Fibroblast of lung (primary cell): ENCODE results near the gene GRK1. TPM values are rescaled to one million over a fixed set of nuclear protein-coding genes. Genes with fewer than 3 reads are reported as not detected.

ENCODE experiments used
- DNase-seq, 2 donors: peaks; one replicate each; pipeline versions ENCODE4 v3.0.0 to v3.0.0-alpha.2; 2010; ENCODE audit warnings: low read depth in 2 of 2
- H2AFZ ChIP-seq: 2 replicates; pipeline ENCODE4 v1.5.1; 2012; ENCODE audit warnings: low read length, control low read depth, inconsistent platforms
- H3K27ac ChIP-seq: 2 replicates; pipeline ENCODE4 v1.5.1; 2011; ENCODE audit warnings: low read length, control low read depth; ENCODE audit not compliant: insufficient read depth
- H3K27me3 ChIP-seq: 2 replicates; pipeline ENCODE4 v1.5.1; 2011; ENCODE audit warnings: mild to moderate bottlenecking, low read length; ENCODE audit not compliant: control insufficient read depth, insufficient read depth
- H3K36me3 ChIP-seq: 2 replicates; pipeline ENCODE4 v1.5.1; 2011; ENCODE audit warnings: low read length; ENCODE audit not compliant: control insufficient read depth, insufficient read depth
- H3K4me1 ChIP-seq: 2 replicates; pipeline ENCODE4 v1.5.1; 2011; ENCODE audit warnings: low read length; ENCODE audit not compliant: control insufficient read depth, insufficient read depth; ENCODE audit errors: extremely low read depth
- H3K4me2 ChIP-seq: 2 replicates; pipeline ENCODE4 v1.5.1; 2011; ENCODE audit warnings: low read length, control low read depth; ENCODE audit not compliant: insufficient read depth; ENCODE audit errors: extremely low read depth
- H3K4me3 ChIP-seq, 4 experiments: fragments of 200-600 bp in 1 of 4; sonication (generic) in 1 of 4; replicated peaks in 1 of 4; 2 replicates each; pipeline ENCODE4 v1.5.1; 2011 to 2016; ENCODE audit warnings: low read length in 4 of 4, low read depth in 3 of 4, mild to moderate bottlenecking in 3 of 4, control low read depth in 2 of 4, inconsistent platforms in 1 of 4, mixed read lengths in 1 of 4; ENCODE audit not compliant: insufficient read depth in 1 of 4; ENCODE audit errors: control extremely low read depth in 1 of 4
- H3K79me2 ChIP-seq: 2 replicates; pipeline ENCODE4 v1.5.1; 2012; ENCODE audit warnings: mild to moderate bottlenecking, low read length, inconsistent platforms; ENCODE audit not compliant: control insufficient read depth, insufficient read depth
- H3K9ac ChIP-seq: 2 replicates; pipeline ENCODE4 v1.5.1; 2011; ENCODE audit warnings: mild to moderate bottlenecking, low read length, control low read depth; ENCODE audit not compliant: insufficient read depth
- H3K9me3 ChIP-seq: 2 replicates; pipeline ENCODE4 v1.5.1; 2012; ENCODE audit warnings: low read depth, low read length; ENCODE audit not compliant: control insufficient read depth, insufficient read depth
- H4K20me1 ChIP-seq: 2 replicates; pipeline ENCODE4 v1.5.1; 2011; ENCODE audit warnings: low read length; ENCODE audit not compliant: control insufficient read depth, insufficient read depth; ENCODE audit errors: extremely low read depth
- EZH2 ChIP-seq: IDR thresholded peaks from 2 replicates; pipeline ENCODE4 v1.5.1; 2012; ENCODE audit warnings: low read length, control low read depth, mild to moderate bottlenecking; ENCODE audit errors: missing control alignments
- polyA minus RNA-seq: library from RNA; depleted of rRNA, polyadenylated mRNA; stranded (reverse); fragments of >200 nt; gene quantifications from 2 replicates; pipeline ENCODE4 v1.2.3, GENCODE V29; 2011; ENCODE audit warnings: low replicate concordance
- polyA plus RNA-seq, 2 donors: library from polyadenylated mRNA; depleted of rRNA in 1 of 2; stranded (reverse) in 1 of 2; unstranded in 1 of 2; fragments of >200 nt; gene quantifications; 2 replicates each; pipeline ENCODE4 v1.2.1, GENCODE V29; 2011 to 2012; ENCODE audit warnings: missing spikeins in 1 of 2
- total RNA-seq: library from RNA; depleted of rRNA; stranded (reverse); fragments of >200 nt; gene quantifications from 2 replicates; pipeline ENCODE4 v1.2.1, GENCODE V29; 2014
- TF ChIP-seq, protein P1 (sequence below), 2 donors: IDR thresholded peaks in 1 of 2; conservative IDR thresholded peaks in 1 of 2; 1 replicate in 1 of 2; 2 replicates in 1 of 2; pipeline ENCODE4 v1.5.1; 2011 to 2012; ENCODE audit warnings: low read length in 2 of 2, control low read depth in 1 of 2, inconsistent platforms in 1 of 2, low read depth in 1 of 2, mild to moderate bottlenecking in 1 of 2

GRK1 gene
- 0.17 TPM in 1 of 2 replicates, not detected in the other for total RNA-seq
- polyA plus RNA-seq: not detected in 2 replicates
- polyA plus RNA-seq (2012): not detected in 2 replicates
- polyA minus RNA-seq: not detected in 2 replicates

- no peaks in the 10 kb centered on the region for H3K79me2 ChIP-seq
- H3K4me1 ChIP-seq: no peaks in the 10 kb centered on the region
- H4K20me1 ChIP-seq: no peaks in the 10 kb centered on the region
- DNase-seq: no peak
- H3K27ac ChIP-seq: no peak within 1 kb of the TSS
- H3K4me3 ChIP-seq: no peak within 1 kb of the TSS
- H3K36me3 ChIP-seq: no peaks in the 10 kb centered on the region
- no peak for TF ChIP-seq EZH2
- TF ChIP-seq, protein P1, sequence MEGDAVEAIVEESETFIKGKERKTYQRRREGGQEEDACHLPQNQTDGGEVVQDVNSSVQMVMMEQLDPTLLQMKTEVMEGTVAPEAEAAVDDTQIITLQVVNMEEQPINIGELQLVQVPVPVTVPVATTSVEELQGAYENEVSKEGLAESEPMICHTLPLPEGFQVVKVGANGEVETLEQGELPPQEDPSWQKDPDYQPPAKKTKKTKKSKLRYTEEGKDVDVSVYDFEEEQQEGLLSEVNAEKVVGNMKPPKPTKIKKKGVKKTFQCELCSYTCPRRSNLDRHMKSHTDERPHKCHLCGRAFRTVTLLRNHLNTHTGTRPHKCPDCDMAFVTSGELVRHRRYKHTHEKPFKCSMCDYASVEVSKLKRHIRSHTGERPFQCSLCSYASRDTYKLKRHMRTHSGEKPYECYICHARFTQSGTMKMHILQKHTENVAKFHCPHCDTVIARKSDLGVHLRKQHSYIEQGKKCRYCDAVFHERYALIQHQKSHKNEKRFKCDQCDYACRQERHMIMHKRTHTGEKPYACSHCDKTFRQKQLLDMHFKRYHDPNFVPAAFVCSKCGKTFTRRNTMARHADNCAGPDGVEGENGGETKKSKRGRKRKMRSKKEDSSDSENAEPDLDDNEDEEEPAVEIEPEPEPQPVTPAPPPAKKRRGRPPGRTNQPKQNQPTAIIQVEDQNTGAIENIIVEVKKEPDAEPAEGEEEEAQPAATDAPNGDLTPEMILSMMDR (conservative IDR thresholded peaks at IDR 0.05 in 1 of 2, IDR thresholded peaks at IDR 0.05 in 1 of 2; ENCODE audit: low read depth in 1 of 2, low read length in 2 of 2): no peak
- H3K9ac ChIP-seq: no peak within 1 kb of the TSS
- H3K4me2 ChIP-seq: no peak within 1 kb of the TSS
- no peaks in the 10 kb centered on the region for H3K9me3 ChIP-seq
- no peak within 1 kb of the TSS for H2AFZ ChIP-seq
- H3K27me3 ChIP-seq: no peaks in the 10 kb centered on the region
Observed at GRCh38 chr13:113666951-113667701, at the start of gene GRK1. TSS of gene GRK1 (plus strand) at chr13:113667219. CDS start at chr13:113667387, 168 bp downstream.

GRCh38 chr13:113617961-113618360, 49.1 kb upstream of the GRK1 start:
- Histone ChIP-seq H3K27ac (no peak overlapping the region), H3K79me2 (peaks cover 48% of the 10 kb centered on the region), H2AFZ (no peak overlapping the region), H3K9ac (no peak overlapping the region), H3K4me1 (no peaks in the 10 kb centered on the region), H3K9me3 (no peaks in the 10 kb centered on the region), H4K20me1 (peaks cover 1% of the 10 kb centered on the region), H3K4me3 (no peak overlapping the region), H3K4me2 (no peak overlapping the region), H3K36me3 (peaks cover 3% of the 10 kb centered on the region), H3K27me3 (no peaks in the 10 kb centered on the region)
- no peak for TF ChIP-seq EZH2
- TF ChIP-seq, protein P1 (conservative IDR thresholded peaks at IDR 0.05 in 1 of 2, IDR thresholded peaks at IDR 0.05 in 1 of 2; ENCODE audit: low read depth in 1 of 2, low read length in 2 of 2): no peak
- DNase-seq: no peak

DNA sequence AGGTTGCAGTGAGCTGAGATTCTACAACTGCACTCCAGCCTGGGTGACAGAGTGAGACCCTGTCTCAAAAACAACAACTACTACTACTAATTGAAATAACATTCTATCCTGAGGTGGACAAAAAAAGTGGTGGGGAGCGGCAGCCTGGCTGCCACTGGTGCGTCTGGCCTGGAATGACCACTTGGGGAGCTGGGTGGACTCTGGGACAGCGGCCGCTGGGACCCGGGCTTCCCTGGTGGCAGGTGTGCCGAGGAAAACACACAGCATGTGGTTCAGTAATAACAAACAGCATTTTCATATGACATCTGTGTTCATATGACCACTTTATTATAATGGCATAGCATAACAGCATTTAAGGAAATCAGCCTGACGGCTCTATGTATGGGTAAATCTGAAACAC, 48.6 kb upstream of the GRK1 start:
- Histone ChIP-seq H3K27ac (no peak overlapping the region), H2AFZ (no peak overlapping the region), H3K79me2 (peaks cover 46% of the 10 kb centered on the region), H3K4me3 (no peak overlapping the region), H3K36me3 (peaks cover 3% of the 10 kb centered on the region), H4K20me1 (peaks cover 1% of the 10 kb centered on the region), H3K9ac (no peak overlapping the region), H3K9me3 (no peaks in the 10 kb centered on the region), H3K4me1 (no peaks in the 10 kb centered on the region), H3K27me3 (no peaks in the 10 kb centered on the region), H3K4me2 (no peak overlapping the region)
- TF ChIP-seq, protein P1 (conservative IDR thresholded peaks at IDR 0.05 in 1 of 2, IDR thresholded peaks at IDR 0.05 in 1 of 2; ENCODE audit: low read depth in 1 of 2, low read length in 2 of 2): no peak
- TF ChIP-seq EZH2: no peak
- DNase-seq: no peak
